ENCODE measurements around the gene CEP85L.
A peak's percentile ranks its signal among the peaks of the same experiment; 100 is the strongest.

- TF ChIP-seq CTCF (IDR thresholded peaks at IDR 0.05) = no peak
- peak; percentile 17; the same call in 1 of the 2 replicates for TF ChIP-seq PBX3 (IDR thresholded peaks at IDR 0.05)
- no peak for TF ChIP-seq EZH2phosphoT487 (IDR thresholded peaks at IDR 0.05; ENCODE audit: borderline replicate concordance, low read depth)
Measured at GRCh38 chr6:118525913-118526780, 125.2 kb downstream of the CEP85L start.

All from SK-N-SH (cell line).